Effector memory CD4-positive, alpha-beta T cell (primary cell): ENCODE measurements around the gene ATP6V1C2.

ENCODE experiments used
- DNase-seq, 3 donors: peaks; one replicate each; pipeline ENCODE4 v3.0.0-alpha.2; 2020
- H3K27ac ChIP-seq: 2 replicates; pipeline ENCODE4 v1.7.0; 2013; ENCODE audit warnings: mild to moderate bottlenecking, low read length, moderate library complexity; ENCODE audit not compliant: insufficient read depth, poor library complexity, severe bottlenecking
- H3K27me3 ChIP-seq: replicated peaks from 2 replicates; pipeline ENCODE4 v1.7.0; 2013; ENCODE audit warnings: mild to moderate bottlenecking, low read length; ENCODE audit not compliant: insufficient read depth, control insufficient read depth, poor library complexity, severe bottlenecking
- H3K36me3 ChIP-seq: 2 replicates; pipeline ENCODE4 v1.7.0; 2013; ENCODE audit warnings: mild to moderate bottlenecking, low read length, moderate library complexity; ENCODE audit not compliant: control insufficient read depth, insufficient read depth
- H3K4me1 ChIP-seq: 2 replicates; pipeline ENCODE4 v1.7.0; 2013; ENCODE audit warnings: low read length, mild to moderate bottlenecking; ENCODE audit not compliant: control insufficient read depth, insufficient read depth, poor library complexity, severe bottlenecking
- H3K4me3 ChIP-seq: 2 replicates; pipeline ENCODE4 v1.7.0; 2013; ENCODE audit warnings: low read length, low read depth, mild to moderate bottlenecking; ENCODE audit not compliant: insufficient read depth, poor library complexity, severe bottlenecking
- H3K9me3 ChIP-seq: 2 replicates; pipeline ENCODE4 v1.7.0; 2013; ENCODE audit warnings: mild to moderate bottlenecking, low read length, moderate library complexity; ENCODE audit not compliant: control insufficient read depth
- total RNA-seq, 3 donors: gene quantifications; one replicate each; lab custom pipeline; 2026; lab: John Stamatoyannopoulos, UW

ATP6V1C2 gene, protein sequence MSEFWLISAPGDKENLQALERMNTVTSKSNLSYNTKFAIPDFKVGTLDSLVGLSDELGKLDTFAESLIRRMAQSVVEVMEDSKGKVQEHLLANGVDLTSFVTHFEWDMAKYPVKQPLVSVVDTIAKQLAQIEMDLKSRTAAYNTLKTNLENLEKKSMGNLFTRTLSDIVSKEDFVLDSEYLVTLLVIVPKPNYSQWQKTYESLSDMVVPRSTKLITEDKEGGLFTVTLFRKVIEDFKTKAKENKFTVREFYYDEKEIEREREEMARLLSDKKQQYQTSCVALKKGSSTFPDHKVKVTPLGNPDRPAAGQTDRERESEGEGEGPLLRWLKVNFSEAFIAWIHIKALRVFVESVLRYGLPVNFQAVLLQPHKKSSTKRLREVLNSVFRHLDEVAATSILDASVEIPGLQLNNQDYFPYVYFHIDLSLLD
- 0 to 0.39 (median 0) reads per million in 3 donors for total RNA-seq

DNA sequence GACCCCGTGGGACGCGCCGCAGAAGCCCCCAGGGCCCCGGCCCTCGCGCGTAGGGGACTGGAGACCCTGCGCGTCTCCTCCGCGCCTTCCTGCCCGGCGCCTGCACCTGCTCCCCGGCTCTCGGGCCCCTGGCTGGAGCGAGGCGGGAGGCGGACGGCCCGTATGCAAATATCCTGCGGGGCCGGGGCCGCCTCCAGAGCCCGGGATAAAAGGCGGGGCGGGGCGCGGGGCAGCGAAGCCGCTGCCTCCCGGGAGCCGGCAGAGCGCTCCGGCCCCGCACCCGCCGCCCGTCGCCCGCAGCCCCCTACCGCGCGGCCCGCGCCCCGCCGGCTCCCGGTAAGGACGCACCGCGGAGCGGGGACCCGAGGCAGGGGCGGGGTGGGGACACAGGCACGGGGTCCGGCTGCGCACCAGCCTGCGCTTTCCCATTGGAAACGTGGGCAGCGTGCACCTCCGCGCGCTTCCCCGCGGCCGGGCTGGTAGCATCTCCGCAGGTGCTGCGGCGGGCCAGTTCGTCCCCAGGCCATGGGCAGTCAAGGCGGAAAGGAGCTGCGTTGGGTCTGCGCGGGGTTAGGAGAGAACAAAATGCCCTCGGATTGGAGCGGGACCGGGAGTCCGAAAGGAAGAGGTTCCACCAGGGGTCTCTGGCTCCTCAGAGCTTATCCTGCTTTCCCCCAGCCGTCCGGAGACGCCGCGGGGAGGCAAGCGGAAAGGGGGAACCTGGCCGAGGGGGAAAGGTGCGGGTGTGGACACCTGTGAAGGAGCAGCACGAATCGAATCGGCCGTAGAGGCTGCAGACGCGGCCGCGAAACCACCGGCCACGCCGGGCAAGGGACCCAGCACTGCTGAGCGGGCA is at the start of gene ATP6V1C2:
TSS of gene ATP6V1C2 (plus strand) at position 235 of the 856 bp plus-strand sequence. CDS start 1,220 bp downstream, outside the sequence.
- H3K4me1 ChIP-seq = peaks cover 4% of the 10 kb centered on the region
- no peaks in the 10 kb centered on the region for H3K36me3 ChIP-seq
- H3K9me3 ChIP-seq = no peaks in the 10 kb centered on the region
- no peak within 1 kb of the TSS for H3K27ac ChIP-seq
- no peak for DNase-seq
- peak within 1 kb of the TSS; percentile 39 for H3K4me3 ChIP-seq
- peaks cover 18% of the 10 kb centered on the region for H3K27me3 ChIP-seq

DNA sequence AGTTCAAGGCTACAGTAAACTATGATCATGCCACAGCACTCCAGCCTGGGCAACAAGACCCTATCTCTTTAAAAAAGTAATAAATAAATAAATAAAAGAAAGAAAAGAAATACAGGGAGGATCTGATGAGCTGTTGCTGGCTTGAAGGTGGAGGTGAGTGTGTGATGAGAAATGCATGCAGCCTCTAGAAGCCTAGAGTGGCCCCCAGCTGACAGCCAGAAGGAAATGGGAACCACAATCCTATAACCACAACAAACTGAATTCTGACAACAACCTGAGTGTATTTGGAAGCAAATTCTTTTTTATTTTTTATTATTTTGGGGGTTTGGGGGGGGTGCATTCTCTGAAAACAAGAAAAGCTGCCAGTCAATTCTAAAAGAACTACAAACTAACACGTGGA is 46.3 kb upstream of the ATP6V1C2 start:
- no peak for DNase-seq
- Histone ChIP-seq H3K9me3 (no peaks in the 10 kb centered on the region), H3K27ac (no peak overlapping the region), H3K4me3 (no peak overlapping the region), H3K36me3 (peaks cover 27% of the 10 kb centered on the region), H3K27me3 (no peaks in the 10 kb centered on the region), H3K4me1 (peaks cover 3% of the 10 kb centered on the region)

DNA sequence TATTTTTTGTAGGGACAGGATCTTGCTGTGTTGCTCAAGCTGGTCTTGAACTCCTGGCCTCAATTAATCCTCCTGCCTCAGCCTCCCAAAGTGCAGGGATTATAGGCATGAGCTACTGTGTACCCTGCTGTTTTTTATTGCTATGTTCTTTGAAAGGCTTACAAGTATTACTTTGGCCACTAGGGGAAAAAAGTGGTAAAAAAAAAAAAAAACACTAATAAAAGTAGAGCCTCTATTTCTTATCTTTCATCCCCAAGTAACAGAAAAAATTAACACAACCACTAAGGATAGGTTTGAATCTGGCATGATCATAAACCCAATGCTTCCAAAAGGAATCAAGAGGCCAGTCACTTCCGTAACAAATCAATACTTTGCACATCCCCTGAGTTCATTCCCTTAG is 43.2 kb upstream of the ATP6V1C2 start:
- Histone ChIP-seq H3K4me1 (peaks cover 3% of the 10 kb centered on the region), H3K36me3 (peaks cover 21% of the 10 kb centered on the region), H3K27ac (no peak overlapping the region), H3K4me3 (no peak overlapping the region), H3K27me3 (no peaks in the 10 kb centered on the region), H3K9me3 (no peaks in the 10 kb centered on the region)
- DNase-seq = no peak

DNA sequence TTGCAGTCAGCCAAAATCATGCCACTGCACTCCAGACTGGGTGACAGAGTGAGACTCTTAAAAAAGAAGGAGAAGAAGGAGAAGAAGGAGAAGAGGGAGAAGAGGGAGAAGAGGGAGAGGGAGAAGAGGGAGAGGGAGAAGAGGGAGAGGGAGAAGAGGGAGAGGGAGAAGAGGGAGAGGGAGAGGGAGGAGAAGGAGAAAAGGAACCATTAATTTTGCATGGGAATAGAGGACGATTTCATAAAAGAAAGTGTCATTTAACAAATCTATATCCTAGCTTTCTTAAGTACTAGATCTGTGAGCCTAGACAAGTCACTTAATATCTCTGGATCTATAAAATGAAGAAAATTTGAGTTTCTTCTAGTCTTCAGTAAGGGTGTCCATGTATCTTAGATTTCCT is 41.2 kb upstream of the ATP6V1C2 start:
- Histone ChIP-seq H3K36me3 (peaks cover 20% of the 10 kb centered on the region), H3K27me3 (no peaks in the 10 kb centered on the region), H3K9me3 (no peaks in the 10 kb centered on the region), H3K27ac (no peak overlapping the region), H3K4me3 (no peak overlapping the region), H3K4me1 (peaks cover 3% of the 10 kb centered on the region)
- no peak for DNase-seq

- Histone ChIP-seq H3K4me3 (no peak overlapping the region), H3K27ac (no peak overlapping the region), H3K4me1 (no peaks in the 10 kb centered on the region), H3K9me3 (no peaks in the 10 kb centered on the region), H3K36me3 (peaks cover 20% of the 10 kb centered on the region), H3K27me3 (no peaks in the 10 kb centered on the region)
- DNase-seq = no peak
These were observed 40.5 kb upstream of the ATP6V1C2 start for GRCh38 chr2:10680957-10681356.

DNA sequence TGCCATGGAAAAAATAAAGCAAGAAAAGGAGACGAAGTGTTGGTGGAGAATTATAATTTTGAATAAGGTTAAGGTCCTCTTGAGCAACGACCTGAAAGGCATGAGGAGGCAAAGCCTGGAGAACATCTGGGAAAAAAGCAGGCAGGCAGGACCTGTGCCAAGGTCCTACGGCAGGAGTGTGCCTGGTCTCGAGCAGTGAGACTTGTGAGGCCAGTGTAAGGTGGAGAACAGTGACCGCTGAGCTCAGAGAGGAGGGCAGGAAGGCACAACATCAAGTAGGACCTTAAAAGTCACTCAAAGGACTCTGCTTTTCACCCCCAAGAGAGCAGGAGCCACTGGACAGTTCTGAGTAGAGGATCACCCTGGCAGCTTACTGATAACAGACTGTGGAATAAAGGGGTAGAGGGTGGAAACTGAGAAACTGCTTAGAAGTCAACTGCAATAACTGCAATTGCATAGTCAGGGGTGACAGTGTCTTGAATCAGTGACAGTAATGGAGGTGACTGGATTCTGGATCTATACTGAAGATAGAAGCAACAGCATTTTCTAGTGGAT is 35.2 kb upstream of the ATP6V1C2 start:
- no peak for DNase-seq
- no peak overlapping the region for H3K27ac ChIP-seq
- H3K9me3 ChIP-seq = no peaks in the 10 kb centered on the region
- no peak overlapping the region for H3K4me3 ChIP-seq
- peaks cover 7% of the 10 kb centered on the region for H3K36me3 ChIP-seq
- H3K4me1 ChIP-seq = peaks cover 16% of the 10 kb centered on the region
- H3K27me3 ChIP-seq = no peaks in the 10 kb centered on the region

- H3K27ac ChIP-seq = peak overlapping the region; percentile 82
- peaks cover 16% of the 10 kb centered on the region for H3K4me1 ChIP-seq
- no peaks in the 10 kb centered on the region for H3K36me3 ChIP-seq
- H3K9me3 ChIP-seq = no peaks in the 10 kb centered on the region
- peak overlapping the region; percentile 87 for H3K4me3 ChIP-seq
- peak in 1 of 3 donors; percentile 15 for DNase-seq
- no peaks in the 10 kb centered on the region for H3K27me3 ChIP-seq
These were observed 32.3 kb upstream of the ATP6V1C2 start for GRCh38 chr2:10688921-10689807.

DNA sequence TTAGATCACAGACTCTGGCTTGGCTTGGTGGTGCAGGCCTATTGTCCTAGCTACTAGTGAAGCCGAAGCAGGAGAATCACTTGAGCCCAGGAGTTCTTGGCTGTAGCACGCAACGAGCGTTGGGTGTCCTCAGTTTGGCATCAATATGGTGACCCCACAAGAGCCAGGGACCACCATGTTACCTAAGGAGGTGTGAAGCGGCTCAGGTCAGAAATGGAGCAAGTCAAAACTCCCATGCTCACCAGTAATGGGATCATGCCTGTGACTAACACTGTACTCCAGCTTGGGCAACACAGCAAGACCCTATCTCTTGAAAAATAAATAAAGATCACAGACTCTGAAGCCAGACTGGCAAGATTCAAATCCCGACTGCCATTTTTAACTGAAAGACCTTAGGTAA is 29.9 kb upstream of the ATP6V1C2 start:
- Histone ChIP-seq H3K4me1 (peaks cover 16% of the 10 kb centered on the region), H3K36me3 (no peaks in the 10 kb centered on the region), H3K27ac (no peak overlapping the region), H3K4me3 (no peak overlapping the region), H3K27me3 (no peaks in the 10 kb centered on the region), H3K9me3 (no peaks in the 10 kb centered on the region)
- no peak for DNase-seq

GRCh38 chr2:10700078-10700803 is 21.2 kb upstream of the ATP6V1C2 start:
- H3K4me3 ChIP-seq = no peak overlapping the region
- H3K36me3 ChIP-seq = no peaks in the 10 kb centered on the region
- no peaks in the 10 kb centered on the region for H3K27me3 ChIP-seq
- H3K4me1 ChIP-seq = no peaks in the 10 kb centered on the region
- H3K27ac ChIP-seq = no peak overlapping the region
- no peak for DNase-seq
- H3K9me3 ChIP-seq = no peaks in the 10 kb centered on the region
